Loucy (cell line): ENCODE data around the gene BEGAIN.

Experiments used
- CTCF ChIP-seq: fragments of 200-600 bp; sonication (generic); conservative IDR thresholded peaks from 2 replicates; pipeline ENCODE4 v1.5.1; 2014; ENCODE audit warnings: mild to moderate bottlenecking, antibody characterized with exemption, low read length
- EZH2phosphoT487 ChIP-seq: fragments of 200-600 bp; IDR thresholded peaks from 2 replicates; pipeline ENCODE4 v1.6.1; 2018; ENCODE audit warnings: antibody characterized with exemption, mild to moderate bottlenecking, moderate library complexity, borderline replicate concordance

- no peak for TF ChIP-seq CTCF
- TF ChIP-seq EZH2phosphoT487 = no peak
Measured at GRCh38 chr14:100541621-100542560, 45.3 kb downstream of the BEGAIN start.
